Measurements from ENCODE around the gene COA3. TPM values are rescaled to one million over a fixed set of nuclear protein-coding genes. Genes with fewer than 3 reads are reported as not detected.

The COA3 gene
- total RNA-seq, 5 donors from 2014 or later (not counting 1 experiment from before 2014, with no cell fraction given), result 7.9 to 32.4 (median 29.8) TPM

GRCh38 chr17:42796066-42796758 is 2.3 kb downstream of the COA3 start:
- Mint-ChIP-seq H3K27ac (no peak overlapping the region), H3K27me3 (peaks cover 0 to 2% of the 10 kb centered on the region in 2 donors), H3K4me3 (peak overlapping the region in 2 of 3 donors; percentile 88 to 95), H3K36me3 (peaks cover 7% of the 10 kb centered on the region), H3K9me3 (no peaks in the 10 kb centered on the region), H3K4me1 (peaks cover 21 to 32% (median 25%) of the 10 kb centered on the region in 3 donors)
- Histone ChIP-seq H3K36me3 (ENCODE audit: control insufficient read depth in 2 of 2, extremely low read depth in 1 of 2, insufficient read depth in 1 of 2, low read length in 1 of 2) (no peaks in the 10 kb centered on the region), H3K9me3 (no peaks in the 10 kb centered on the region), H3K27me3 (replicated peaks in 1 of 2; ENCODE audit: control insufficient read depth in 2 of 2, extremely low read depth in 1 of 2, insufficient read depth in 2 of 2, low read length in 1 of 2) (no peaks in the 10 kb centered on the region), H3K27ac (ENCODE audit: low read length) (no peak overlapping the region), H3K4me1 (ENCODE audit: control insufficient read depth in 1 of 2, extremely low read depth in 1 of 2, insufficient read depth in 2 of 2, low read length in 2 of 2) (peaks cover 2 to 29% of the 10 kb centered on the region in 2 experiments), H3K4me3 (ENCODE audit: control insufficient read depth in 1 of 2, extremely low read depth in 1 of 2, low read length in 1 of 2) (no peak overlapping the region)
- DNase-seq (no peak), ATAC-seq (replicated peaks in 1 of 4) (no peak)
- ChIA-PET POLR2A (interaction anchor here in 1 of 2 donors (0.6 kb wide), 1 partner anchor 162 kb away, joined by 3 read pairs; no protein-coding TSS in a partner anchor), CTCF (no interaction called here)
- WGBS (ENCODE audit: insufficient coverage), result 98% methylated on average over 10 of the region's 18 CpGs

GRCh38 chr17:42795465-42795864 is 3.0 kb downstream of the COA3 start:
- peaks cover 0 to under 1% of the 10 kb centered on the region in 2 experiments for H3K27me3 ChIP-seq (replicated peaks in 1 of 2; ENCODE audit: control insufficient read depth in 2 of 2, extremely low read depth in 1 of 2, insufficient read depth in 2 of 2, low read length in 1 of 2)
- POLR2A ChIA-PET, result interaction anchor here in 1 of 2 donors (0.6 kb wide), 1 partner anchor 65 kb away, joined by 3 read pairs; no protein-coding TSS in a partner anchor
- Mint-ChIP-seq H3K9me3 (no peaks in the 10 kb centered on the region), H3K27me3 (peaks cover 0 to 2% of the 10 kb centered on the region in 2 donors), H3K27ac (no peak overlapping the region), H3K36me3 (peaks cover 7% of the 10 kb centered on the region), H3K4me1 (peaks cover 21 to 32% (median 25%) of the 10 kb centered on the region in 3 donors), H3K4me3 (no peak overlapping the region)
- no peak overlapping the region for H3K4me3 ChIP-seq (ENCODE audit: control insufficient read depth in 1 of 2, extremely low read depth in 1 of 2, low read length in 1 of 2)
- CTCF ChIA-PET, result no interaction called here
- no peaks in the 10 kb centered on the region for H3K9me3 ChIP-seq
- DNase-seq, result no peak
- no peak for ATAC-seq (replicated peaks in 1 of 4)
- H3K36me3 ChIP-seq (ENCODE audit: control insufficient read depth in 2 of 2, extremely low read depth in 1 of 2, insufficient read depth in 1 of 2, low read length in 1 of 2), result no peaks in the 10 kb centered on the region
- no peak overlapping the region for H3K27ac ChIP-seq (ENCODE audit: low read length)
- WGBS (ENCODE audit: insufficient coverage), result 97% methylated on average over 9 of the region's 10 CpGs
- peaks cover 2 to 29% of the 10 kb centered on the region in 2 experiments for H3K4me1 ChIP-seq (ENCODE audit: control insufficient read depth in 1 of 2, extremely low read depth in 1 of 2, insufficient read depth in 2 of 2, low read length in 2 of 2)

- H3K9me3 ChIP-seq, result no peaks in the 10 kb centered on the region
- peaks cover 7% of the 10 kb centered on the region for H3K36me3 Mint-ChIP-seq
- no peak overlapping the region for H3K4me3 Mint-ChIP-seq
- H3K27ac Mint-ChIP-seq, result no peak overlapping the region
- no peak overlapping the region for H3K27ac ChIP-seq (ENCODE audit: low read length)
- no peak for ATAC-seq (replicated peaks in 1 of 4)
- ChIA-PET POLR2A (interaction anchor here in 1 of 2 donors (0.6 kb wide), 1 partner anchor 65 kb away, joined by 3 read pairs; no protein-coding TSS in a partner anchor), CTCF (no interaction called here)
- H3K9me3 Mint-ChIP-seq, result no peaks in the 10 kb centered on the region
- peaks cover 0 to 3% of the 10 kb centered on the region in 2 experiments for H3K27me3 ChIP-seq (replicated peaks in 1 of 2; ENCODE audit: control insufficient read depth in 2 of 2, extremely low read depth in 1 of 2, insufficient read depth in 2 of 2, low read length in 1 of 2)
- no peak for DNase-seq
- H3K4me3 ChIP-seq (ENCODE audit: control insufficient read depth in 1 of 2, extremely low read depth in 1 of 2, low read length in 1 of 2), result no peak overlapping the region
- WGBS (ENCODE audit: insufficient coverage), result 53% methylated on average over 3 of the region's 4 CpGs
- peaks cover 2 to 29% of the 10 kb centered on the region in 2 experiments for H3K4me1 ChIP-seq (ENCODE audit: control insufficient read depth in 1 of 2, extremely low read depth in 1 of 2, insufficient read depth in 2 of 2, low read length in 2 of 2)
- peaks cover 2 to 3% of the 10 kb centered on the region in 2 donors for H3K27me3 Mint-ChIP-seq
- no peaks in the 10 kb centered on the region for H3K36me3 ChIP-seq (ENCODE audit: control insufficient read depth in 2 of 2, extremely low read depth in 1 of 2, insufficient read depth in 1 of 2, low read length in 1 of 2)
- peaks cover 21 to 31% (median 25%) of the 10 kb centered on the region in 3 donors for H3K4me1 Mint-ChIP-seq
These were observed 3.4 kb downstream of the COA3 start for GRCh38 chr17:42795061-42795460.

- peaks cover under 1 to 14% of the 10 kb centered on the region in 2 experiments for H3K4me1 ChIP-seq (ENCODE audit: control insufficient read depth in 1 of 2, extremely low read depth in 1 of 2, insufficient read depth in 2 of 2, low read length in 2 of 2)
- Mint-ChIP-seq H3K4me3 (no peak overlapping the region), H3K36me3 (peaks cover 7% of the 10 kb centered on the region), H3K9me3 (no peaks in the 10 kb centered on the region), H3K4me1 (peaks cover 9 to 17% (median 9%) of the 10 kb centered on the region in 3 donors), H3K27me3 (peaks cover 16 to 23% of the 10 kb centered on the region in 2 donors), H3K27ac (no peak overlapping the region)
- CTCF ChIA-PET, result no interaction called here
- H3K36me3 ChIP-seq (ENCODE audit: control insufficient read depth in 2 of 2, extremely low read depth in 1 of 2, insufficient read depth in 1 of 2, low read length in 1 of 2), result no peaks in the 10 kb centered on the region
- ATAC-seq (replicated peaks in 1 of 4) (no peak), DNase-seq (no peak)
- H3K27me3 ChIP-seq (replicated peaks in 1 of 2; ENCODE audit: control insufficient read depth in 2 of 2, extremely low read depth in 1 of 2, insufficient read depth in 2 of 2, low read length in 1 of 2), result peaks cover 0 to 18% of the 10 kb centered on the region in 2 experiments
- no peak overlapping the region for H3K27ac ChIP-seq (ENCODE audit: low read length)
- WGBS (ENCODE audit: insufficient coverage), result 92% methylated on average over 3 of the region's 5 CpGs
- POLR2A ChIA-PET, result interaction anchor here in 1 of 2 donors (0.5 kb wide), 1 partner anchor 16 kb away, joined by 11 read pairs; no protein-coding TSS in a partner anchor
- no peaks in the 10 kb centered on the region for H3K9me3 ChIP-seq
- H3K4me3 ChIP-seq (ENCODE audit: control insufficient read depth in 1 of 2, extremely low read depth in 1 of 2, low read length in 1 of 2), result no peak overlapping the region
These were observed 6.0 kb downstream of the COA3 start for GRCh38 chr17:42792545-42792944.

GRCh38 chr17:42791948-42792347 is 6.6 kb downstream of the COA3 start:
- peaks cover 7% of the 10 kb centered on the region for H3K36me3 Mint-ChIP-seq

GRCh38 chr17:42787266-42787665 is 11.2 kb downstream of the COA3 start:
- H3K36me3 ChIP-seq (ENCODE audit: control insufficient read depth in 2 of 2, extremely low read depth in 1 of 2, insufficient read depth in 1 of 2, low read length in 1 of 2), result no peaks in the 10 kb centered on the region
- no peaks in the 10 kb centered on the region for H3K9me3 ChIP-seq
- no peak overlapping the region for H3K4me3 ChIP-seq (ENCODE audit: control insufficient read depth in 1 of 2, extremely low read depth in 1 of 2, low read length in 1 of 2)
- H3K4me1 ChIP-seq (ENCODE audit: control insufficient read depth in 1 of 2, extremely low read depth in 1 of 2, insufficient read depth in 2 of 2, low read length in 2 of 2), result peaks cover 0 to 23% of the 10 kb centered on the region in 2 experiments
- Mint-ChIP-seq H3K4me1 (peaks cover 23 to 31% (median 26%) of the 10 kb centered on the region in 3 donors), H3K36me3 (no peaks in the 10 kb centered on the region), H3K27ac (no peak overlapping the region), H3K27me3 (peaks cover 65 to 69% of the 10 kb centered on the region in 2 donors), H3K9me3 (no peaks in the 10 kb centered on the region), H3K4me3 (no peak overlapping the region)
- CTCF ChIA-PET, result no interaction called here
- WGBS (ENCODE audit: insufficient coverage), result 89% methylated on average over 11 of the region's 11 CpGs
- POLR2A ChIA-PET, result interaction anchor here in 1 of 2 donors (0.5 kb wide), 1 partner anchor 24 kb away, joined by 9 read pairs; no protein-coding TSS in a partner anchor
- DNase-seq (no peak), ATAC-seq (replicated peaks in 1 of 4) (no peak)
- peaks cover 12 to 64% of the 10 kb centered on the region in 2 experiments for H3K27me3 ChIP-seq (replicated peaks in 1 of 2; ENCODE audit: control insufficient read depth in 2 of 2, extremely low read depth in 1 of 2, insufficient read depth in 2 of 2, low read length in 1 of 2)
- H3K27ac ChIP-seq (ENCODE audit: low read length), result no peak overlapping the region

More at GRCh38 chr17:42791948-42792347, 6.6 kb downstream of the COA3 start:
- ChIA-PET CTCF (interaction anchor here in 1 of 2 donors (0.7 kb wide), 1 partner anchor 280 kb away, joined by 4 read pairs; no protein-coding TSS in a partner anchor), POLR2A (interaction anchor here (0.5 to 0.6 kb wide), 3 partner anchors 16 to 252 kb away, joined by 3 to 11 read pairs (median 5); no protein-coding TSS in a partner anchor)
- H3K9me3 Mint-ChIP-seq, result no peaks in the 10 kb centered on the region
- no peak overlapping the region for H3K27ac Mint-ChIP-seq
- peaks cover 0 to 8% of the 10 kb centered on the region in 2 experiments for H3K4me1 ChIP-seq (ENCODE audit: control insufficient read depth in 1 of 2, extremely low read depth in 1 of 2, insufficient read depth in 2 of 2, low read length in 2 of 2)
- H3K27ac ChIP-seq (ENCODE audit: low read length), result no peak overlapping the region
- H3K4me1 Mint-ChIP-seq, result peaks cover 4 to 11% (median 6%) of the 10 kb centered on the region in 3 donors
- peaks cover 0 to 24% of the 10 kb centered on the region in 2 experiments for H3K27me3 ChIP-seq (replicated peaks in 1 of 2; ENCODE audit: control insufficient read depth in 2 of 2, extremely low read depth in 1 of 2, insufficient read depth in 2 of 2, low read length in 1 of 2)
- no peaks in the 10 kb centered on the region for H3K36me3 ChIP-seq (ENCODE audit: control insufficient read depth in 2 of 2, extremely low read depth in 1 of 2, insufficient read depth in 1 of 2, low read length in 1 of 2)
- peaks cover 22 to 29% of the 10 kb centered on the region in 2 donors for H3K27me3 Mint-ChIP-seq
- no peaks in the 10 kb centered on the region for H3K9me3 ChIP-seq
- H3K4me3 ChIP-seq (ENCODE audit: control insufficient read depth in 1 of 2, extremely low read depth in 1 of 2, low read length in 1 of 2), result no peak overlapping the region
- no peak for ATAC-seq (replicated peaks in 1 of 4)
- H3K4me3 Mint-ChIP-seq, result no peak overlapping the region
- DNase-seq, result no peak
- no CpG with 5 or more reads among the region's 2 CpGs for WGBS (ENCODE audit: insufficient coverage)
